ENCODE data around the gene ANKRD33B.
"Not testable (repeated sequence)": the region's sequence is repeated elsewhere in the genome, so short reads cannot be mapped to it uniquely, and the experiment has no call there.

ANKRD33B gene

GRCh38 chr5:10537624-10538023 lies 26.2 kb upstream of the ANKRD33B start:
- DNase-seq (ENCODE audit: low read depth): no peak

GRCh38 chr5:10538103-10538788 lies 25.6 kb upstream of the ANKRD33B start:
- no peak for DNase-seq (ENCODE audit: low read depth)

- no peak for DNase-seq (ENCODE audit: low read depth)
Observed at GRCh38 chr5:10538789-10539686, 24.8 kb upstream of the ANKRD33B start.

GRCh38 chr5:10539687-10539998 lies 24.2 kb upstream of the ANKRD33B start:
- no peak for DNase-seq (ENCODE audit: low read depth)

GRCh38 chr5:10540036-10540544 lies 23.8 kb upstream of the ANKRD33B start:
- no peak for DNase-seq (ENCODE audit: low read depth)

GRCh38 chr5:10540951-10541646 lies 22.8 kb upstream of the ANKRD33B start:
- DNase-seq (ENCODE audit: low read depth): no peak

GRCh38 chr5:10542055-10542550 lies 21.8 kb upstream of the ANKRD33B start:
- no peak for DNase-seq (ENCODE audit: low read depth)

GRCh38 chr5:10543585-10544040 lies 20.3 kb upstream of the ANKRD33B start:
- DNase-seq (ENCODE audit: low read depth): no peak

- no peak for DNase-seq (ENCODE audit: low read depth)
Observed at GRCh38 chr5:10545084-10545483, 18.8 kb upstream of the ANKRD33B start.

GRCh38 chr5:10546186-10546585 lies 17.7 kb upstream of the ANKRD33B start:
- DNase-seq (ENCODE audit: low read depth): no peak

GRCh38 chr5:10548418-10549122 lies 15.3 kb upstream of the ANKRD33B start:
- DNase-seq (ENCODE audit: low read depth): no peak

GRCh38 chr5:10549123-10549514 lies 14.8 kb upstream of the ANKRD33B start:
- DNase-seq (ENCODE audit: low read depth): not testable (repeated sequence)

- DNase-seq (ENCODE audit: low read depth): no peak
Observed at GRCh38 chr5:10550222-10550995, 13.5 kb upstream of the ANKRD33B start.

- DNase-seq (ENCODE audit: low read depth): no peak
Observed at GRCh38 chr5:10551782-10552138, 12.1 kb upstream of the ANKRD33B start.

GRCh38 chr5:10552183-10553143 lies 11.4 kb upstream of the ANKRD33B start:
- DNase-seq (ENCODE audit: low read depth): no peak

- no peak for DNase-seq (ENCODE audit: low read depth)
Observed at GRCh38 chr5:10553476-10553875, 10.4 kb upstream of the ANKRD33B start.

GRCh38 chr5:10555277-10555684 lies 8.6 kb upstream of the ANKRD33B start:
- no peak for DNase-seq (ENCODE audit: low read depth)

GRCh38 chr5:10556289-10556807 lies 7.5 kb upstream of the ANKRD33B start:
- DNase-seq (ENCODE audit: low read depth): no peak

GRCh38 chr5:10556893-10557746 lies 6.8 kb upstream of the ANKRD33B start:
- no peak for DNase-seq (ENCODE audit: low read depth)

Data from activated gamma-delta T cell treated with anti-CD3 and anti-CD28 coated beads, Interleukin-2, amount 50 U/mL, for 16 hours (primary cell).